ENCODE results near the gene GRID1.
A peak's percentile ranks its signal among the peaks of the same experiment; 100 is the strongest.
"Not testable (repeated sequence)": the region's sequence is repeated elsewhere in the genome, so short reads cannot be mapped to it uniquely, and the experiment has no call there.

Gene GRID1

DNA sequence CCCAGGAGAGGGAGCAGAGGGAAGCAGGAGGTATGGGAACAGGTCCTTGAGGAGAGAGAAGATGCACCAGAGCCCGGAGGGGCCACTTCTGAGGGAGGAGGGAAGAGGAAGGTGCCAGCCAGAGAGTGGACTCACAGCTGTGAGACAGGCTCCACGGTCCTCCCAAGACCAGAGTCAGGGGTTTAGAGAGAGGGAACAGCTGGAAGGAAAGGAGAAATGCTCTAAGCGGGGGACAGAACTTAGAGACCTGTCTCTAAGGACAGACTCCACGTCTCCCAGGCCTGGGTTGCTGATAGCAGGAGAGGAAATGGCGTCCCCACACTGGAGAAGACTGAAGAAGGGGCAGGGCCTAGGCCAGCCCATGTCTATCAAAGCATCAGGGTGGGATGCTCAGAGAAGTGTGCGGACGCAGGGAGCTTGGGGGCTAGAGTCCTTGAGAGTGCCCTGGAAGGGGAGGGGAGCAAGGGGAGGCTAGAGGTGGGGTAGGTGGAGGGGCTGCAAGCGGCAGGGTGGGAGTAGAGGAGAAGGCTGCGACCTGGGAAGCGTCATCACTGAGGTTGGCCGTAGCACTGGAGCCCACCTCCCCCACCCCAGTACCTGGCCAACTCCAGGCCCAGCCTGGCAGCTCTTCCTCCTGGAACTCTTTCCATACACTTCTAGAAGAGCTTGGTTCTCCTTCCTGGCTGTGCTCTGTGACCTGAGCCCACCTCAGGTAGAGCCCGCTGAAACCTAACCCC, 25.6 kb upstream of the GRID1 start:
- DNase-seq (ENCODE audit: low read depth, low spot score), result no peak

DNA sequence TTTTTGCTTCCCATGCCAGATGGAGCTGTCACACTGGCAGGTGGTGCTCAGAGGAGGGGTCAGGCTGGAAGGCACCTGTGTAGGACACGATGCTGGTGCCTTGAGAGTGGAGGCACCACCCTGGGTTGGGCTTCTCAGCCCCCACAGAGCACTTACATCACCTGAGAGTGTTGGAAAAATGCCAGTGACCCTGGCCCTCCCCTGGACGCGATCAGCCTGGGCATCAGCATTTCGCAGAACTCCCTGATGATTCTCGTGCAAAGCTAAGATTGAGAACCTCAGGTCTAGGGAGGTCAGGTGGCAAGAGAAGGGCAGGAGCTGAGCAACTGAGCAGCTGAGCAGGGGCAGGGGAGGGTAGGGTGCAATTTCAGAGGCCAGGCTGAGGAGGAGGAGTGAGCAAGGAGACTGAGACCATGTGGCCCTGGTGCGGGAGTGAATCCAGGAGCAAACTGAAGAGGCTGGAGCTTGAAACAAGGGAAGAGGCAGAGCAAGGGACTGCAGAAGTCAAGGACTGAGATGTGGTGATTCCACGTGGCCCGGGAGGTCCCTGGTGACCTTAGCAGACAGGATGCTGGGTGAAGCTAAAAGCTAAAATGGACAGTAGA, 24.7 kb upstream of the GRID1 start:
- no peak for DNase-seq (ENCODE audit: low read depth, low spot score)

DNA sequence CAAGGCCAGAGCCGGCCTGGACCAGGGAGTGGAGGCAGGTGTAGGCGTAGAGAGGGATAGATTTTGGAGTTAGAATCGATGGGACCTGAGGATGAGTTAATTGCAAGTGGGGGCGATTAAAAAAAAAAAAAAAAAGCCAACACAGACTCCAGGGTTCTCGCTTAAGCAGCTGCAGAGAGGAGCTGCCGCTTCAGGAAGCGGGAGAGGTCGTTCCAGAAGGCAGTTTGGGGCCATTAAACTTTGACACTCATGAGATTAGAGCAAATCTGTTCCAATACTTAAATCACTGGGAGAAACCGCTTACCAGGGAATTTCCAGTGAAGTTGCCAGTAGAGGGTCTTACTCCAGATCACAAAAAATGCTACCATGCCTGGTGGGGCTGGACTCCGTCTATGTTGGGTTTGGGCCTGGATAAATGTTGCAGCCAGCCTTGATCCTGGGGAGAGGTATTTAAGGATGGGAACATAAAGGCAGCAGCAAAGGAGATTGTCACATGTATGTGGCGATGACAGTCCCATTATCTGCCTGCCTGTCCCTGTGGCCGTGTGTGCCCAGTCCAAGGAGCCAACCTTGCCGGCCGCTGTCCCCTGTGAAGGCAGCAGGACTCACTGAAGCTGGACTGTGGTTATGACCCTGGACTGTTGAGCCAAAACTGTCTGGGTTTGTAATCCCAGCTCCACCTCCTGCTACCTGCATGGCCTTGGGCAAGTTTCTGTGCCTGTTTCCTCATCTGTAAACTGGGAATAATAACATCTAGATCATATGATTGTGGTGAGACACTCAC, 23.9 kb upstream of the GRID1 start:
- DNase-seq (ENCODE audit: low read depth, low spot score), result no peak

DNA sequence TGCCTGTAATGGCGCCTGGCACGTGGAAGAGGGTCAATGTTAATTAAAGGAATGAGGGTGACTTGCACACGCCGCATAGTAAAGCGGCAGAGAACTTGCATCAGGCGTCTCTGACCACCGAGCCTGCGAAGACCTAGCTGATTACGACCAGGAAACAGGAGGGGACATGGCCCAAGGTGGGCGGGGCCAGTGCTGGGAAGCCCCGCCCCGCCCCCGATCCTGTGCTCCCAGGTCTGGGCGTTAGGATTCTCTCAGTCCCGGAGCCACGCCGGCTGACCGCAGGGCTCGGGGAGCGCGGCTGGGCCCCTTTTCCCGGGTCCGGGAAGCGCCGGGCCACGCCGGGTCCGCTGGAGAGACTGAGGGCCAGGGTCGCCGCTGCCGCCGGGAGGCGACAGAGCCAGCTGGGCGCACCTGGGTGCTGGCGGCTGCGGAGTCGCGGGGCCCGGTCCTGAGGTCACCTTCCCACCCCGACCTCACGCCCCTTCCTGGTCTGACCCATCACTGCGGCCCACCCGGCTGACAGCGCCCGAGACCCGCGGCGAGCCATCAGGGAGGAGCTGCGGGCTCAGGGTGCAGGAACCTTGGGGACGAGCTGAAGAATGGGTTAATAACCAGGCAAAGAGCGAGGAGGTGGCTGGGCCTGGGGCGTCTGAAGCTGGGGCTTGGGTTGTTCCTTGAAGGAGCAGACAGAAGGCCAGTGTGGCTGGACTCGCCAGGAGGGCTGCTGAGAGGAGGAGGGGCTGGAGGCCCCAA, 23.0 kb upstream of the GRID1 start:
- peak; percentile 42 for DNase-seq (ENCODE audit: low read depth, low spot score)

DNA sequence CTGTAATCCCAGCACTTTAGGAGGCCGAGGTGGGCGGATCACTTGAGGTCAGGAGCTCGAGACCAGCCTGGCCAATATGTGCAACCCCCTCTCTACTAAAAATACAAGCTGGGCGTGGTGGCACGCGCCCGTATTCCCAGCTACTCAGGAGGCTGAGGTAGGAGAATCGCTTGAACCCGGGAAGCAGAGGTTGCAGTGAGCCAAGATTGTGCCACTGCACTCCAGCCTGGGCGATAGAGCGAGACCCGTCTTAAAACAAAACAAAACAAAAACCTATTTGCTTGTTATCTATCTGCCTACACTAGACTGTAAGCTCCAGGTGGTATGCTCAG, 22.5 kb upstream of the GRID1 start:
- DNase-seq (ENCODE audit: low read depth, low spot score), result not testable (repeated sequence)

DNA sequence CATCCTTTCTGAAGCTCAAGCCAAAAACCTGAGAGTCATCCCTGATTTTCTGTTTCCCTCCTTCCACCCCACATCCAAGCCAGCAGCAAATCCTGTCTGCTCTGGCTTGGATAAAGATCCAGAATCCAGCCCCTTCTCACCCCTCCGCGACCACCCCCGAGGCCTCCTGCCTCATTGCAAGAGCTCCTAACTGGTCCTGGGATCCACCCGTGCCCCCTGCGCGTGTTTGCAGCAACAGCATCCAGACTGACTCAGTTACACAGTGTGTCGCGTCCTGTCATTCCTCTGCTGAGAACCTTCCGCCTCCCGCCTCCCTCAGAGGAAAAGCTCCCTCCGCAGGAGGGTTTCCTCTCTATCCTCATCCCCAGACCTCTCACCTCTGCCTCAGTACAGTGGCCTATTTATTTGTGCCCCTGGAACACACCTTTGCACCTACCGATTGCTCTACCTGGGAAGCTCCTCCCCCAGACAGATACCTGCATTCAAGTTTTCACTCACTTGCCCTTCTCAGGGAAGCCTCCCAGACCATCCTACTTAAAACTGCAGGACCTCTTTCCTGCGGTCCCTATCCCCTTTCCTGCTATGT, 21.6 kb upstream of the GRID1 start:
- DNase-seq (ENCODE audit: low read depth, low spot score), result no peak

DNA sequence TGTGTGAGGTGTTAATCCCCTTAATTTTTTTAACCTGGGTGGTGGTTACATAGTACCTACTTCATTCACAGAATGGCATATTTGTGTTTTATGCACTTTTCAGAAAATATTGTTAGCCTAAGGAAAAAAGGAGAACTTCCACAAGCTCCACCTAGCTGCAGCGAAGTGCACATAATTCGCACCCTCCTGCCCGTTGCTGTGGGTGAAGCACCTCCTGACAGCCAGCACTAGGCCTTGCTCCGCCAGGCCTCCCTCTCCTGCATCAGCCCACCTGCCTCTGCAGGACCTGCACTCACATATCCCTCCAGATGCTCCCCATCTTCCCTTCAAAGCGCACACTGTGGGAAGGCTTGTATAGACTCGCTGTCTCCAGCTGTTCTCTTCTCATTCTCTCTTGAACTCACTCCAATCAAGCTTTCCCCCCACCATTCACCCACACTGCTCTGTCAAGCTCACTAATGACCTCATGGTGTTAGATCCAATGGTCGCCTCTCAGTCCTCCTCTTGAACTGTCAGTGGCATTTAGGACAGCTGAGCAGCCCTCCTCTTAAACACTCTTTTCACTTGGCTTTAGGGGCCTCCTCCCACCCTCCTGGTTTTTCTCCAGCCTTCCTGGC, 20.7 kb upstream of the GRID1 start:
- no peak for DNase-seq (ENCODE audit: low read depth, low spot score)

DNA sequence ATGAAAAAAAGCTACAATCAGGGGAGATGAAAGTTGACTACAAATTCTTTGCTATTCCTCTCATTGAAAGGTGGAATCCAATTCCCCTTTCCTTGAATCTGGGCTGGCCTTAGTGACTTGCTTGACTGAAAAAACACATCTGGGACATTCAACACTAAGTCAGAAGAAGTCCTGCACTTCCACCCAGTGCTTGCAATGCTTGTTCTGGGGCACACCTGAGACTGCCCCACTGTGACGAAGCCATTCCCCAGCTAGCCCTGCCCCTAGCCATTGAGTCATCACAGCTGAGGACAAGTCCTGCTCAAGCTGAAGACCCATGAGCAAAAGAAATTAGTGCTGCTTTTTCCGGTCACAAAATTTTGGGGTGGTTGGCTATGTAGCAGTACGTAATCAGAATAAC, 19.2 kb upstream of the GRID1 start:
- no peak for DNase-seq (ENCODE audit: low read depth, low spot score)

DNA sequence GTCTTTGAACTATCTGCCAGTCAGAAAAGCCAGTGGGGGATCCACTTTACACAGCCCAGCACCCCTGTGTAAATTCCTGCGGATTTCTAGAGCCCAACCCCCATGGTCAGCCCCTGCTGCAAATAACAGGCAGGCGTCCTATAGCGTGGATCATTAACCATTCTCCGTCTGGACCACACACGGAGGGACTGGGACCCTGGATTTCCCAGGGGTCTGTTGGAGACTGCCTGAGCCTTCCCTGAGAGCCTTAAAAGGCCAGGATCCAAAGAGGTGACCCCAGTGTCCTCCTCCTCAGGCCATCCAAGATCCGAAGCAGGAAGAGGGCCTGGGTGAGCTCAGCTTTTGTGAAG, 11.2 kb upstream of the GRID1 start:
- DNase-seq (ENCODE audit: low read depth, low spot score), result no peak

DNA sequence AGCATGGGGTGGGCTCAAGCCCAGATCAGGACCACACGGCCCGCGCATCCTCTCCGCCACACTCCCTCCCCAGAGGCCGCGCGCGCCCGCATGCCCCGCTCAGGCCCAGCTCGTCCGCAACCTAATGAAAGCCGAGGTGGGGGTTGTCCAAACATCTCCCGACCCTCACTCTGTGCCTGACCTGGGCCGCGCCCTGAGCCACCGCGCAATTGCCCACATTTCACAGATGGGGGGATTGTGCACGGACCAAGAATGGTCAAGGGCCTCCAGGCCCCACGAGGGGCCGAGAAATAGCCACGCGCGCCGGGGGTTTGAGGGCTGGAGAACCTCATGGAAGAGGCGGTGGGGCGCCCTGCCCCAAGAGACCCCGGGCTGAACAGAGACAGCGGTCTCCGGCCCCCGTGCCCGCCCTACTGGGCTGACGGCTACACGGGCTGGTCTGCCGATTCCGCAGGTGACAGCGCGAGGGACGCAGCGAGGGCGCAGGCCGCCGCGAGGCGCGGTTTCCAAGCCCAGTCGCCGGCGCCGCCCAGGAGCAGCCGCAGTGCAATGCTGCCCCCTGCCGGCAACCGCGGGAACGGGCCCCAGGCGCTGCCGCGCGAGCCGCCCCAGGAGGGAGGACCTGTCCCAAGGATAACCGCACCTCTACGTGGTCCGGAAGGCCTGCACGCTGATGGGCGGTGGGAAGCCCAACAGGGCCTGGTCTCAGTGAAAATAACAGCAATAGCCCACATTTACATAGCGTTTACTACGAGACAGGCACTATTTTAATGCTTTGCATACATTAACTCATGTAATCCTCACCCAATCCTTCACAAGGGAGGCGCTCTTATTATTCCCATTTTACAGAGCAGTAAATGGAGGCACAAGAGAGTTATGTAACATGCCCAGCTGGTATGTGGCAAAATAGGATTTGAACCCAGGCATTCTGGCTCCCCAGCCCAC, 10.5 kb upstream of the GRID1 start:
- DNase-seq (ENCODE audit: low read depth, low spot score), result peak; percentile 86

DNA sequence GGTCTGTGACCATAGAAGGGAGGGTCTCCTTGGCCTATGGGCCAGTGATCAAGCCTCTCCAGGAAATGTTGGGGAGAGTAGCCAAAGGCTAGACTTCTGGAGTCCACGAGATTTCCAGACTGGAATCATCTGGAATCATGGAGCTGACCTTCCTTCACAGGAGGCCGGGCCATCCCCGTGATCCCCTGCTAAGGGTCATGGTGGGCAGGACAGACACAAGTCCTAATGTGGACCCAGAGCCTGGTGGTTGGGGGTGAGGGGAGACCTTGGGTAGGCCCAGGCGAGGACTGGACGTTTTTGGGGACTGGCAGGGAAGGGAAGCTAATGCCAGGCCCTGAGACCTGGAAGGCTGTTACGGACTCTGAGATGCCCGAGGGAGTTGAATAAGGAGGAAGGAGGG, 9.8 kb upstream of the GRID1 start:
- DNase-seq (ENCODE audit: low read depth, low spot score), result no peak

DNA sequence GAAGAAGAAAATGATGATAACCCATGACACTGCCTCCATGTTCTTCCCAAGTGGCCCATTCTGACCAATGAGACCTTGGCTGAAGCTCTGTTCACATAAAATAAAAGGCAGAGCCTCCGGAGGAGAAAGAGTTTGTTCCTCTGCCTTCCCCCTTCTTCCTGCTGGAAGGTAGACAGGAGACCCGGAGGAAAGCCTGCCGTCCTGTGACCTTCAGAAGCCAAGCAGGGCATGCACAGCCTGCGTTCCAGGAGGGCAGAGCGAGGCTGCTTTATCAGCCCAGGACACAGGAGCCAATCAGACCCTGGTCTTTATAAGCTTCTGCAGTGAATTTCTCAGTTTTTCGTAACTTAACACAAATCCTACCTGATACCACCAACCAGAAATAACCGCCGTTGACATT, 8.6 kb upstream of the GRID1 start:
- no peak for DNase-seq (ENCODE audit: low read depth, low spot score)

DNA sequence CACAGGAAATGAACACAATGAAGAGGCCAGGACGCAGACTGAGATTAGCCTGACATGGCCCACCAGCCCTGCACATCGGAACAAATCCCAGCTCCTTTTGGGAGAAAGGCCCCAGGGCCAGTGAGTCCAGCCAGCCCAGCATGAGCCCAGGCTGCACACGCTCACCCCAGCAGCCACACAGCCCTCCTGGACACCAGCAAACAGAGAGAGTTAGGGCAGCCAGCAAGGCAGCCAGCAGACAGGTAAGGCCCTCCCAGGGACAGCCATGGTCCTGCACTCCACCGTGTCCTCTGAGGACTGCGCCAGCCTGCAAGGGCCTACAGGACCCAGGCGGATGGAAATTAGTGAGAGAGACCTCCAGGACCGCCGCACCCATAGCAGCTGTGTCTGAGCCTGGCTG, 8.1 kb upstream of the GRID1 start:
- DNase-seq (ENCODE audit: low read depth, low spot score), result no peak

DNA sequence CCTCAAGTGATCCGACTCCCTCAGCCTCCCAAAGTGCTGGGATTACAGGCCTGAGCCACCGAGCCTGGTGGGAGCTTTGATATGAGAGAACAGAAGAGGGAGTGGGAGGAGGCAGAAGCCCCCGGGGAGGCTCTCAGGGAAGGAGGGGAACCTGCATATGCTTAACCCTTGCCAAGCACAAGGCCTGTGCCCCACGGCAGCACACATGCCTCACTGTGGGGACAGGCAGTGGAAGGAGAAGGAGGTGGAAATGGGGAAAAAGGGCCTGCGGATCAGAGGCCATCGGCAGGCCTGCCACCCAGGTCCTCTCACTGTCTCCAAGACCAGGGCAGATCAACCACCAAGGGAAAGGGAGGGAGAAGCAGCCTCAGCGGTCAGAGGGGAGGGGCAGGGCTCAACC, 7.2 kb upstream of the GRID1 start:
- no peak for DNase-seq (ENCODE audit: low read depth, low spot score)

DNA sequence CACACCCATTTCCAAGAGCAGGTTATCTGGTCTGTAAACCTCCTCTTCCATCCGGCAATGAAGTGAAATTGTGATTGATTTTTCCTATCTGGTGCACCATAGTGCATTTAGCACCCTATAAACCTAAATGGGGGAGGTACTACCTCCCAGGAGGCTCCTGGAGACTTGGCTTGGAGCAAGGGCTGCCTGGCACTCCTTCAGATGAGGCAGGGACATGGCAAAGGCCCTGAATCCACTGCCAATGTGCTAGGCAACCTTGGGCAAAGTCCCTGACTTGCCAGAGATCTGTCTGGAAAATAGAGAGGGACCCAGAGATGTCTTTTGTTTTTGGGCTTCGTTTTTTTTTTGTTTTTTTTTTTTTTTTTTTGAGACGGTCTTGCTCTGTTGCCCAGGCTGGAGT, 6.7 kb upstream of the GRID1 start:
- no peak for DNase-seq (ENCODE audit: low read depth, low spot score)

DNA sequence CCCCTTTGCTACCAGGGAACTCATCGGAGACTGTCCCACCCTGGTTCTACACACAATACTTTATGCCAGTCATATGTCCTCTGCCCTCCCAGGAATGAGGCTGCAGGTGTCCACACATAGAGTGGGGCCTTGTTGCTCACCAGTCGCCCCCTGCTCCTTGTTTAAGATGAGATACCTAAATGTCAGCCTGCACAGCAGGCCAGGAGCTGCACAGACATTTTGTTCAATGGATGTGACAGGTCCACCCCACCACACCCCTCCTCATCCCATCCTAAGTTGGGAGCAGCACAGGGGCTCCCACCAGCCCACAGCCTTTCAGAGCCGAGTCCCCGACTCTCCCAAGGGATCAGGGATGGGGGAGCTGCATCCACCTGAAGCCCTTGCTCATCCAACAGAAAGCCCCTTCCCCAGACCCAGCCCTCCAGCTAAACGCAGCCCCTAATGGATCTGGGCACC, 6.2 kb upstream of the GRID1 start:
- DNase-seq (ENCODE audit: low read depth, low spot score), result no peak

DNA sequence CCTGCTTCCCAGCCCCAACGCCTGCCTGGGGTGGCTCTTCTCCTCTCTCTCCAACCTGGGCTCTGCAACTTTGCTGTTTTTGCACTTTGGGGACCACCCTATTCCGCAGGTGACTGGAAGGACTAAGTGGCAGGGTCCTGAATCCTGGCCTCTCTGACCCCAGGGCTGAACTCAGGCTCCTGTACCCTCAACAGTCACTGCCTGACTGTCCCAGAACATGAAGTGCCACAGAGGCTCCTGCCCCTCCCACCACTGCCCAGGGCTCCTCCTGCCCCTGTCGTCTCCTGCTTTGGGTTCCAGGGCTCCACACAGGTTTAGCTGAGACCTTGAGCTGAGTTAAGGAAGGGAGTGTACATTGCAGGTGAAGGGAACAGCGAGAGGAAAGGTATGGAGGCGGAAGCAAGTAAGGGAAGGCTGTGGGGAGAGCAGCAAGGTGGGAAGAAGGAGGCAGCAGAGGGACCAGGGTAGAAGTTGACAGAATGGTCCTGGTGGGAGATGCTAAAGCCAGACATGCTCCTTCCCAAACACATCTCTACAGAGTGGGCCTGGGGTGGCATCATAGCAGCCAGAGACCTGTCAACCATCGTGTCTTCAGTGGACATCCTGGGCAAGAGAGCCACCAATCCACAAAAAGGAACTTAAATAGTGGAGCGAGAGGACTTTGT, 5.7 kb upstream of the GRID1 start:
- no peak for DNase-seq (ENCODE audit: low read depth, low spot score)

DNA sequence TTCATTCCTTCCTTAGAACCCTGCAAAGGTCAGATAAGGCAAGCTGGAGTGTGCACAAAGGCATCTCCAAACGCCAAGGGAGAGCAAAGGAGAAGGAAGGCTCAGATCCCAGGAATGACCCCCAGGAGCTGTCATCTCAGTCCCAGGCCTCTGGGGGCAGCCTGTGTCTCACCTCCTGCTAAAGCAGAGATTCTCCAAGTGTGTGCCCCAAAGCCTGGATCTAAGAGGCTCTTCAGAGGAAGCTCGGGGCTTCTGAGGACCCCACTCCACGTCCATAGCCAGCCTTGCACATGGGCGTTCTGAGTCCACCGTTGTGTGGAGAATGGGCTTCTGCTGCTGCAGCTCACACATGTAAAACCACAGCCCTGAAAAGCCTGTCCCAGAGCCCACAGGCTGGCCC, 5.1 kb upstream of the GRID1 start:
- no peak for DNase-seq (ENCODE audit: low read depth, low spot score)

DNA sequence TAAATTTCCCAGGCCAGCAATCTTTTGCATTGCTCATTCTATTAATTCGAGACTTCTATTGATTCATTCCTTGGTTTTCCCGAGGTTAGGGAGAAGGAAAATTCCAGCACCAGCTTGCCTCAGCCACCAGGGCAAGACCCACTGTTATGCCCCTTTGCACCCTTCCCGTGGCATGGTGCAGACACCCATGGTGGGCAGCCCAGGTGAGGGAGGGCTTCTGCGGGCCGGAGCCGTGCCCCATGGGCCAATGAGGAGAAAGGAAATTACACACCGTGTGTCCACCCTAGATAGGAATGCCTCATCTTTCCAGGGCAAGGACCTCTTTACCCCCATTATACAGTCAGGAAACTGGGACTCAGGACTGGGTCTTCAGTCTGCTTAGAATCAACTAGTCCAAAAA, 4.5 kb upstream of the GRID1 start:
- DNase-seq (ENCODE audit: low read depth, low spot score), result no peak

All from astrocyte of the hippocampus (primary cell).